Activated CD8-positive, alpha-beta memory T cell treated with anti-CD3 and anti-CD28 coated beads for 4 hours (primary cell): Measurements from ENCODE around the gene PRKAR2B.
"Not testable (repeated sequence)": the region's sequence is repeated elsewhere in the genome, so short reads cannot be mapped to it uniquely, and the experiment has no call there.

Source experiments
- DNase-seq, 2 donors: peaks; one replicate each; pipeline ENCODE4 v3.0.0-alpha.2; 2020; ENCODE audit warnings: low read depth in 2 of 2

PRKAR2B gene

DNA sequence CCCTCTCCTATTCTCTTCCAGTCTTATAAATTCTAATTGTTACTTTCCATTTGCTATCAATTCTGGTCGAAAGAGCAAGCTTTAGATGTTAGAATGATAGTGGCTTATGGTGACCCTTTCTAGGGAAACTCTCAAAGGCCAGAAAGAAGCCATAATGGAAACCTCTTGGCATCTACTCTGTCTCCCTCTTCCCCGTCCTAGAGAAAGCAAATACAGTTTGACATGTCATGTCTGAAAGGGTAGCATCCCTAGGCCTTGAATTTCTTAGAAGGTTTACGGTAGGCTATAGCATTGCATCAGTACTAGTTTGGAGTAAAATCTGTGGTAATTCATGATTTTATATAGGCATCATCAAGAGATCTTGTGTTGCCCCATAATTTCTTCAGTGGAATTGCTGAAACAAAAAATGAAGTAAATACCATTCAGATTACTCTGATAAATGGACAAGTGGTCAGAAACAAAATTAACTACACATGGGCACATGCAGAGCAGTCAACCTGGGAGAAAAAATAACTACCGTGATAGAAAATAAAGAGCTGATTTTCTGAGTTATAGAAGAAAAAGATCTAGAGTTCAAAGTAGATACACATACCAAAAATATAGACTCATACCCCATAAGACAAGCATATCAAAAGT is 4.4 kb downstream of the PRKAR2B start:
- no peak for DNase-seq

- DNase-seq = no peak
These were observed 5.0 kb downstream of the PRKAR2B start for GRCh38 chr7:107049480-107049879.

GRCh38 chr7:107049971-107050532 is 5.5 kb downstream of the PRKAR2B start:
- no peak for DNase-seq

DNA sequence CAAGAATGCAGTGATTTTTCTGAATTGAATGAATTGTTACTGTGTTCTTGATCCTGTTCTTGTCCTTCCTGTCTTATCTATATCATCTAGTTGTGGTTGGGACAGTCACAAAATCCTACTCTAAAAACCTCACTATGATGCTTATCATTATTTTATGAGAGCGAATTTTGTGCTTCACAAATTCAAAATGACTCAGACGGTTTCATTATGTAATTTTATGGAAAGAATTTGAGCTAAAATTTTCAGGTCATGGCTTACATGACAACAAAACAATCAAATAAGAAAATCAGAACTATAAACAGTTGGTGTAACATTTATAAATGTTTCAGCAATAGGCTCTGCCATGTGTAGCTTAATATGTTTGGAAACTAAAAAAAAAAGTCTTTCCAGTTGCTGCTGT is 6.9 kb downstream of the PRKAR2B start:
- no peak for DNase-seq

GRCh38 chr7:107054965-107055364 is 10.5 kb downstream of the PRKAR2B start:
- DNase-seq = not testable (repeated sequence)

- DNase-seq = not testable (repeated sequence)
These were observed 11.6 kb downstream of the PRKAR2B start for GRCh38 chr7:107056058-107056457.

- no peak for DNase-seq
These were observed 12.4 kb downstream of the PRKAR2B start for GRCh38 chr7:107056728-107057473.

DNA sequence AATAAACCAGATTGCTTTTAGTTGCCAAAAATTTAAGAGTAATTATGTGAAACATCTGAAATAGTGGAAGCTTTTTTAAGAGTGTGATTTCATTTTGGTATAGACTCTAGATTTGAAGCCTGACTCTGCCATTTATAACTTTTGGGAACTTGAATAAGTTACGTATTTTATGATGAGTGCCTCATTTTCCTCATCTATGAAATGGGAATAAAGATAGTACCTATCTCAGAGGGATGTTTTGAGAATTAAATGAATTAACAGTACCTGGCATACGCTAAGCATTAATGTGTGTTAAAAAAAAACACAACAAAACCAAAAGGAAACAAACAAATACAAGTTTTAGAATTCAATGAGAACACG is 12.9 kb downstream of the PRKAR2B start:
- no peak for DNase-seq

DNA sequence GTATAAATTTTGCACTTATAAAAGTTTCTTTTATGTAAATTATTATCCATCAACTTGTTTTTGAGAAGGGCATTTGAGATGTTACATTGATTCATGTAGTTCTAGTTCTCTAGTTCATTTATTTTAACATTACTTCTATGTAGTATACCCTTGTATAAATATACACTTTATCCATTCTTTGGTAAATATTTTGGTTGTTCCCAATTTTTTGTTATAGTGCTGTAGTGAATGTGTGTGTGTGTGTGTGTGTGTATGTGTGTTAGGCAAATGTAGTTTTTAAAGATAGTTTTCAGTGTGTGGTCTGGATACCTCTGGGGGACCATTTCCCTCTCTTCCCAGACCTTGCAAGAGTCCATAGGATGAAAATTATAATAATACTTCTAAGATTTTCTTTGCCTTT is 15.0 kb downstream of the PRKAR2B start:
- no peak for DNase-seq

DNA sequence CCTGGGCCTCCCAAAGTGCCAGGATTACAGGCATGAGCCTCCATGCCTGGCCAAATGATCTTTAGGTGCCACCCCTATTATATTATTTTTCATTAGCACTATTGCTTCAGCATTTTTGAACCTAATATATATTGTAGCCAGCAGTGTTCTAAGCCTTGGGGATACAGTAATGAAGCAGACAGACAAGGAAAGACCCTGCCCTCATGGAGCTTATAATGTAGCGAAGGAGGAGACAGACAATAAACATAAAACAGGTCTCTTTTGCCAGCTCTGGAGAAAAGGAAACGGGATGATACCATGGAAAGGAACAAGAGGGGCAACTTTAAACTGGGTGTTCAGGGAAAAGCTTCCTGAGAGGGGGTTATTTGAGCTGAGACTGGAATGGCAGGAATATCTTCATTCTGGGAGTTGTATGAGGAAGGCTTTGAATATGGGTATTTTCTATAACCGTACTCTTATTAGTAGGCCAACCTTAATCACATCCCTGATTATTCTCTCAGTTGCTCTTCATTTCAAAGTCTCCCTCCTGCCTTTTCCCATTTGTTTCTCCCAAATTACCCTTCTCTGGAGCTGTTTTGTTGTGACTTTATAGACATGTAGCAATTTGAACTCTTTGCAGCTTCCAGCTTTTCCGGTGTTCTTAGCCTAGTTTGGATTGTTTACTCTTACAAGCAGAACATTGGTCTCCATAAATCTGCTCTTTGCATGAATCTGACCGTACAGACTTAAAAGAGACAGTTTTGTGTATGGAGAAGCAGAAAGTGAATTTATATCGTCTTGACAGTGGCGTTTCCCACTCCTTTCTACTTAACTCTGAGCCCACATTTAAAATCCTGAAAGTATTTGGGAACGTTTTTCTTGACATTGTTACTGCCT is 19.0 kb downstream of the PRKAR2B start:
- DNase-seq = no peak

DNA sequence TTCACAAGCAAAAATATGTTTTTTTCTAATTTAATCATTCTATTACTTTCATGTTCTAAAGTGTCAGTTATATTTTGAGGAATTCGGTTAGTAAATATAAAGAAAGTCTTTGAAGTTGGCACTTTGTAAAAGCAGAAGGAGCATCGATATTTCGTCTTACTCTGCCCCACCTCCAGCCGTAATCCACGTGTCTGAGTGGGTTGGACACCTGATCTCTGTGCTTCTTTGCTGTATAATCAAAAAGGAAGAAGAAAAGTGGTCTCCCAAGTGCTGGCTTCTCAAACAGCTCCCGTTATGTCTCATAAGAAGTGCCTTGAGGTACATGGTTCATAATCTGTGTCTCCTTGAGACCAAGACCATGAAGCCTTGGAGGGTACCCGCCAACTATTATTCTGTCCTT is 19.8 kb downstream of the PRKAR2B start:
- no peak for DNase-seq

DNA sequence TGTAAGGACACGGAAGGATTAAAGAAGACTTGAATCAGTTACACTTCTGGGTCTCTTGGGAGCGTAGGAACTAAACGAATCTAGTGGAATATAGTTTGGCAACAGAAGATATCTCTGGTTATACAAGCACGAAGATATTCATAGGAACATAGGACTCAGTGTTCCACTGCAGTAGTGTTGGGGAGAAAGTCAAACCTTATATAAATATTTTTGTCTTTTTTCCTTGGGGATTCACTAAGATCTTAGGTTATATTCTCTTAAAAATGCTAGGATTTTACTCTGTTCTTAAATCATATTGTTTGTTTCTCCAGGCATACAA is 21.4 kb downstream of the PRKAR2B start:
- no peak for DNase-seq

DNA sequence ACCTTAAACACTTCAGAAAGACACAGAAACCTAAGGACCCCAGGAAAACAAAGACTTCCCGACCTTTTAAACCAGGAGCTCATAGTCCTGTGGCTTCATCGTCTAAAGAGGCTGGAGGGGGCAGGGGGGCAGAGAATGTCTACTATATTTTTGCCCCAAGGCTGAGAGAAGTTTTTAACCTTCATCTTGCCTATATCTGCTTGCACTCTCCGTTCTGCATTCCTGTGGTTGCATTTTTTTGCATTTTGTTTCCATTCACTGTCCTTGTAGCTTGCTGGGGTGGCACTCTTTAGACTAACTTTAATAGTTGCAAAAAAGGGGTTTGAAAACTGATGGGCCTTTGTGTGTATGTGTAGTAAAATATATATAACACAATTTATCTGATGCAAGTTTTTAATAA is 23.7 kb downstream of the PRKAR2B start:
- no peak for DNase-seq

DNA sequence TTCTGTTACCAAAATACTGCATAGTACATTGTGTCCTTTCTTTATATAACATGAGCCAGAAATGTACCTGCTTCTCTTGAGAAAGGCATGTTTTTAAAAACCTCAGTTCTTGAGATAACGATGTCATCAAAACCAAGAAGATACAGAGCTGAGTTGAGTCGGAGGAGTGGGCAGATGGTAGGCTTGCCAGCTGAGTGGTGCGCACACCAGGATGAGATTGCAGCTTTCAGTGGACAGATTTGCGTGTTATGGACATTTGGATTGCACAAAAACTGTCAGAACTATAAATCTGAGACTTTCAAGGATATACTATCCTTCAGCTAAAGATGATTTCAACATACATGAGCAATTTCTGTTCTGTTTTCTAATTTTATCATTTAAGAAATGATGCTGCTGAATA is 25.0 kb downstream of the PRKAR2B start:
- no peak for DNase-seq

- DNase-seq = no peak
These were observed 26.2 kb downstream of the PRKAR2B start for GRCh38 chr7:107070710-107071109.

- no peak for DNase-seq
These were observed 26.6 kb downstream of the PRKAR2B start for GRCh38 chr7:107071129-107071528.

DNA sequence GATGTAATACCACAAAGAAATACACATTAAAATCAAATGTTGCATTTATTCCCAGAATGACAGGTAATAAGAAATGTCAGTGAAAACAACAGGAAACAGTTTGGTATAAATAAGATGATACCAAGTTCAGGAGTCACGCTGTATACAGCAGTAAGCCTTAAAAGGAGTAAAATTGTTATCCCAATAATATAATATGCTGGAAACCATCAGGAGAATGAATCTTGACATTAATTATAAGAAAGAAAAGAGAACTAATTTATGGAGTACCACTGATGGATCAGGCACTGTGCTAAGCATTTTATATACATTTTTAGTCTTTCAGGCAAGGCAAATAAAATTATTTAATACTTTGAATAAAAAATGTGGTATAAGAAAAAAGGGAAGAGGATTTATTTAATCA is 27.6 kb downstream of the PRKAR2B start:
- DNase-seq = no peak

DNA sequence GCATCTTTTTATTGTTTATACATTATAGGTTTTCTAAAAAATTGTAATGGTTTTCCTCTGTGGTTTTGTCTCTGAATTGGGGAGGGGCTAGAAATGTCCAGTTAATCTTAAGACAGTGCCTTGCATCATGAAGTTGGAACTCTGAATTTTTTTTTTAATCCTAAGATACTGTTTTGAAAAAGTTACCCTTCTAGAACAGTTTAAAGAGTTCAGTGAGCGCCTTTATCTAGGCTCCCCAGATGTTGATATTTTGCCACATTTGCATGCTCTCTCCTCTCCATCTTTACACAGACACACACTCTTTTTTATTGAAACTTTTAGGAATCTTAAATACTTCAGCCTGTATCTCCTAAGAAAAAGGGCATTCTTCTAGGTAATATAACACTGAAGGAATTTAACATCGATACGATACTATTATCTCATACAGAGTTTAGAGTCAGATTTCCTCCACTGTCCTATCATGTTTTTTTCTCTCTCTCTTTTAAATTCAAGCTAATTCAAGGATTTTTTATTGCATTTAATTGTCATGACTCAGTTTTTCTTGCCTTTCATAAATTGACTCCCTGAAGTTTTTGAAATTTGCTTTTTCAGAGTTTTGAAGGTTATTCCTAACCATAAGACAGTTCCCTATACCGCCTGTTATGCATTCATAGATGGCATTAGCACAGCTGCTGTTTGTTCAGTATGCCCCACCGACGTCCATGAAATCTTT is 31.5 kb downstream of the PRKAR2B start:
- DNase-seq = no peak

GRCh38 chr7:107076781-107077698 is 32.5 kb downstream of the PRKAR2B start:
- DNase-seq = no peak

- no peak for DNase-seq
These were observed 33.4 kb downstream of the PRKAR2B start for GRCh38 chr7:107077699-107078516.
